NOMO-1 treated with dmso at 0.1 percent for 144 hours (cell line): ENCODE data around the gene OR51D1.

Experiments
- DNase-seq: peaks from one replicate; lab custom pipeline; 2025; ENCODE audit not compliant: unreplicated experiment; lab: John Stamatoyannopoulos, UW

The OR51D1 gene

GRCh38 chr11:4636962-4637661 lies at the start of gene OR51D1:
Gene OR51D1, plus strand, starts transcription at chr11:4637477. Its CDS starts 2,314 bp downstream, at chr11:4639791.
- peak; percentile 8 for DNase-seq

- no peak for DNase-seq
Measured at GRCh38 chr11:4589017-4589416, 48.3 kb upstream of the OR51D1 start.

GRCh38 chr11:4593739-4594138 lies 43.5 kb upstream of the OR51D1 start, which contains the start of gene OR52I1:
Gene OR52I1, plus strand, starts transcription at chr11:4594039. Its CDS starts 0 bp downstream, at chr11:4594039.
- DNase-seq: no peak

GRCh38 chr11:4605057-4605456 lies 32.2 kb upstream of the OR51D1 start:
- DNase-seq: no peak

GRCh38 chr11:4606231-4607015 lies 30.9 kb upstream of the OR51D1 start:
- no peak for DNase-seq

GRCh38 chr11:4607096-4607495 lies 30.2 kb upstream of the OR51D1 start:
- no peak for DNase-seq

GRCh38 chr11:4607781-4608666 lies 29.3 kb upstream of the OR51D1 start, which contains the start of gene TRIM68:
Gene TRIM68, minus strand, starts transcription at chr11:4608231. Its CDS starts 2,727 bp downstream, at chr11:4605504.
- DNase-seq: peak; percentile 90

- DNase-seq: no peak
Measured at GRCh38 chr11:4610258-4610935, 26.9 kb upstream of the OR51D1 start.

GRCh38 chr11:4611986-4612385 lies 25.3 kb upstream of the OR51D1 start:
- no peak for DNase-seq

- no peak for DNase-seq
Measured at GRCh38 chr11:4615856-4616444, 21.3 kb upstream of the OR51D1 start.

- DNase-seq: no peak
Measured at GRCh38 chr11:4619514-4619913, 17.8 kb upstream of the OR51D1 start.

GRCh38 chr11:4626207-4627099 lies 10.8 kb upstream of the OR51D1 start:
- DNase-seq: peak; percentile 8

GRCh38 chr11:4636136-4636535 lies 1.1 kb upstream of the OR51D1 start:
- DNase-seq: no peak

GRCh38 chr11:4637662-4638047 lies 378 bp downstream of the OR51D1 start:
- no peak for DNase-seq

- DNase-seq: no peak
Measured at GRCh38 chr11:4639931-4640330, 2.7 kb downstream of the OR51D1 start.

GRCh38 chr11:4641501-4641900 lies 4.2 kb downstream of the OR51D1 start:
- DNase-seq: no peak

GRCh38 chr11:4642043-4642442 lies 4.8 kb downstream of the OR51D1 start:
- DNase-seq: no peak

- DNase-seq: no peak
Measured at GRCh38 chr11:4643076-4643475, 5.8 kb downstream of the OR51D1 start.

- no peak for DNase-seq
Measured at GRCh38 chr11:4643682-4644081, 6.4 kb downstream of the OR51D1 start, which contains the start of gene OR51E1. Gene OR51E1, plus strand, starts transcription at chr11:4643982. Its CDS starts 8,545 bp downstream, at chr11:4652527.
